NOMO-1 (cell line): ENCODE data around the gene AGPAT4.
A peak's percentile ranks its signal among the peaks of the same experiment; 100 is the strongest.
"Not testable (repeated sequence)": the region's sequence is repeated elsewhere in the genome, so short reads cannot be mapped to it uniquely, and the experiment has no call there.

ENCODE experiments used
- DNase-seq, 2 experiments: peaks; one replicate each; lab custom pipeline; 2025; ENCODE audit not compliant: unreplicated experiment in 2 of 2; lab: John Stamatoyannopoulos, UW

Gene AGPAT4

DNA sequence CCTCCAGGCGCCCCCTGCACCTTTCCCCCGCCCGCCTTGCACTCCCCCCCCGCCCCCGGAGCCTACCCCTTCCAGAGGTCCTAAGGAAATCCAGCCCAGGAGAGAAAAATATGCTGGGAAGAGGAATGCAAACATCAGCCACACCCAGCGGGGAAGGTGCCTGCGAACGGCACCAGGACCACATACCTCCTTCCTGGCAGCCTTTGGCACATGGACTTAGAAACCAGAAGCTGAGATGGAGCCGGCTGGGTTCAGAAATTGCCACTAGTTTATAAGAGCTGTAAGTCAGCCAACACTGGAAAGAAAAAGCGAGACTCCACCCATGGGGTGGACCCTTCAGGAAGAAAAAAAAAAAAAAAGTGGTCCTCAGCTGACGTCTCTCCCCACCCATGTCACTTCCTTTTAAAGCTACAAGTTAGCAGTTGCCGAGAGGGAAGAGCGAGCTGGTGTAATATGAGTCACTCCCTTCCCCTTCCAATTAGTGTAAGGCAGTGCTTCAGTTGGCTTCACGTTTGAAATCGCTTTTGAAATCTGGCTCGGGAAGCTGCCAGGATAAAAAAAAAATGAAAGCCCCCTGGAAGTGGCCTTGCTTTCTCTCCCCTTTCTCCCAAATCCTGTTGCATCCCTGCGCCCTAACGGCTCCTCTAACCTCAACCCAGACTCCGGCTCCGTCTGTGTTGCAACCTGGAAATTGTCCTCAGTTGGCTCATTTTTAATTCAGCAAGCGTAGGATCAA is at the start of gene AGPAT4:
AGPAT4 (minus strand) TSS at position 310 of the 736 bp plus-strand sequence. CDS start 41,848 bp downstream, outside the sequence.
- peak; percentile 93 to 97 for DNase-seq

DNA sequence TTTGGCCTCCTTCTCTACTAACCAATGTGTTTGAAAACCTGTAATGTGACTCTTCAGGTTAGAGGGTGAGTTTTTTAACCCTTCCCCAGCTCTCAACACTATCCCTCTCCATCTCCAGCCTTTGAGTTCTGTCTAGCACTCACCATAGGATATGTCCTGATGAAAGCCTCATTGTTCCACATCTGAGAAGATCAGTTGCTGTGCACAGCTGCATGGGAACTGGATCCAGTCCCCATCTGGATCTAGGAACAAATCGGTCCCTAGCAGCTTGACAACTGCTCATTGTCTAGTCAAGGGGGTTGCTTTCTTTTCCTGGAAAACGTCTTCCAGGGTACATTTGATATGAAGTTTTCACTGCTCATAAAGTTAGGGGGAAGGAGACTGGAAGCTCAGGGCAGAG is 45.4 kb upstream of the AGPAT4 start:
- no peak for DNase-seq

- DNase-seq = no peak
These were observed 44.6 kb upstream of the AGPAT4 start for GRCh38 chr6:161318456-161318855.

DNA sequence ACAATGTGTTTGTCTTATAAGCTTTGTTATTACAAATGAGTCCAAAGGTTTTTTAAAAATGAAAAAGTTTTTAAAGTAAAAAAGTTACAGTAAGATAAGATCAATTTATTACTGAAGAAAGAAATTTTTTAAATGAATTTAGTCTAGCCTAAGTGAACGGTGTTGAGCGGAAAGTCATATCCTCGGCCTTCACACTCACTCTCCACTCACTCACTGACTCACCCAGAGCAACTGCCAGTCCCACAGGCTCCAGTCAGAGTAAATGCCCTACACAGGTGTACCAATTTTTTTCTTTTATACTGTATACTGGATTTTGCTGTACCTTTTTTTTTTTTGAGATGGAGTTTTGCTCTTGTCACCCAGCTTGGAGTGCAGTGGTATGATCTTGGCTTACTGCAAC is 42.7 kb upstream of the AGPAT4 start:
- no peak for DNase-seq

GRCh38 chr6:161315246-161315917 is 41.5 kb upstream of the AGPAT4 start:
- not testable (repeated sequence) for DNase-seq

- DNase-seq = not testable (repeated sequence)
These were observed 40.8 kb upstream of the AGPAT4 start for GRCh38 chr6:161314541-161315245.

- no peak for DNase-seq
These were observed 40.2 kb upstream of the AGPAT4 start for GRCh38 chr6:161313940-161314509.

GRCh38 chr6:161313475-161313874 is 39.6 kb upstream of the AGPAT4 start:
- DNase-seq = not testable (repeated sequence)

DNA sequence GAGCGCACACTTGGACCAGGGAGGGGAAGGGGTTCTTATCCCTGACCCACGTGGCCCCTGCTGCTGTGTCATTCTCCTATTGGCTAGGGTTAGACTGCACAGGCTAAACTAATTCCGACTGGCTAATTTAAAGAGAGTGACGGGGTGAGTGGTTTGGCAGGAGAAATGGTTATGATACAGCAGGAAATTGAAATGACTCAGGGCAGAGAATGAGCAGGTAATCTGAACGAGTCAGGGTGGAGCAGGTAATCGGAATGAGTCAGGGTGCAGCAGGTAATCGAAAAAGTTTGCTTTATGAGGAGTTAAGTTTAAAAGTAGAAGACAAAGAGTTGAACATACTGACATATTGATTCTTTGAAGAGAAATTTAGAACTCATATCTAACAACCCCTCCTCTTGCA is 35.9 kb upstream of the AGPAT4 start:
- not testable (repeated sequence) for DNase-seq

DNA sequence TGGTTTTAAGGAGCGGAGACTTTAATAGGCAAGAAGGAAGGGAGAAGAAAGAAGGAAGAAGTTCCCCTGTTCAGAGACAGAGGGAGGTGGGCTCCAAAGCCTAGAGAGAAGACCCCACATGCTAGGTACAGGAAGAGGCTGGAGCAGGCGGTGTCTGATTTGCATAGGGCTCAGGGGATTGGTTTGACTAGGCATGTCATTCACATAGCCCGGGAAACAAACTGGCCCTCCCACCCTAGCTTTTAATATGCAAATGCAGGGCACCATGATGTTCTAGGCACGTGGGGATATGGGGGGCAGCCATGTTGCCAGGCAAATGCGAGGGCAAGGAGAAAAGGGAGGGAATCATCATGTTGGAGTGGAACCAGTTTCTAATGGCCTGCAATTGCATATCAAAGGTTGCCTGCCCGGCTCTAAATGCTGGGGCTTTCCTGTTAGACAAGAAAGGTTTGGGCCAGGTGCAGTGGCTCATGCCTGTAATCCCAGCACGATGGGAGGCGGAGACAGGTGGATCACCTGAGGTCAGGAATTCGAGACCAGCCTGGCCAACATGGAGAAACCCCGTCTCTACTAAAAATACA is 34.3 kb upstream of the AGPAT4 start:
- DNase-seq = no peak

DNA sequence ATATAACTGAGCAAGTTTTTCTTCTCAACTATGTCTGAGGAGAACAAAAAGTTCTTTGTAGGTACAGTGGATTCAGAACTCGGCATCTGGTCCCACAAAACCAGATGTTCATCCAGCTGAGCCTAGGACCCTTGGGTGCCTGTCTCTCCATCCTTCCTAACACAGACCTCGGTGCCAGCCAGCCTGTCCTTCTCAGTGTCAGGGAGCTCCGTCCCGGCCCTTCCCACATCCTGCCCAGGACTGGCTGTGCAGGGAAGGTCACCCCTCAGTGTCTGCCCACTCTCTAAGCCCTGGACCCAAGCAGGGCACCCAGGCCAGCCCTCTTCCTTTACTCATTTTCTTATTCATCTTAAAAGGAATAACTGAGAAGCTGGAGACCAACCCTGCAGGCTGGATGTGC is 32.0 kb upstream of the AGPAT4 start:
- no peak for DNase-seq

DNA sequence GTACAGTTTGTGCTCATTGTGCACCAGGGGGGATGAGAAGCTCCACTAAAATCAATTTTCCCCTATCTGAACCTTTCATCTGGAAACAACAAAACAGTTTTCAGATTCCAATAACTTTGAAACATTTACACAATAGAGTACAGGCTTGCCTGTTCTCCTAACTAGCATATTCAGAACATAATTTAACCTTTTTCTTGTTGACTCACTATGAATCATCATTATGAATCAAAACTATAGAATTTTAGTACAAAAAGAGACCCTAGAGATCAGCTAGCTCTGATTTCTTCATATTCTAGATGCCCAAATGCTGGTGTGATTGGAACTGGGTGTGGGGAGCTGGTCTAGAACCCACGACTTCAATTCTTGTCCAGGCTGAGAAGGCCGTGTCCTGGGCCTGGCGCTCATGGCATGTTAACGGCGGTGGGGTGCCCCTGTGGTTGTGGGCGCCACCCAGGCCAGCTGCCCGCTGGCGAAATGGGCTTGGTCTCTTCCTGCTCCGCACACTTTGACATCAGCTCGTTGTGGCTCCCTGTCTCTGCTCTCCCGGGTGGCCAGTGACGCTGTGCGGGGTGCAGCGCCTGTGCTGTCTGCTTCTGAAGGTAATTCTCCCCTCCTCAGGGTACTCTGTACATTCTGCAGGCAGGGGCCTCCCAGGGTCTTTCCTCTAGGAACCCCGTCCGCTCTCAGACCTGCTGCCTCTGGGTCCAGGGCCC is 29.9 kb upstream of the AGPAT4 start:
- no peak for DNase-seq

- DNase-seq = no peak
These were observed 29.1 kb upstream of the AGPAT4 start for GRCh38 chr6:161302949-161303348.

DNA sequence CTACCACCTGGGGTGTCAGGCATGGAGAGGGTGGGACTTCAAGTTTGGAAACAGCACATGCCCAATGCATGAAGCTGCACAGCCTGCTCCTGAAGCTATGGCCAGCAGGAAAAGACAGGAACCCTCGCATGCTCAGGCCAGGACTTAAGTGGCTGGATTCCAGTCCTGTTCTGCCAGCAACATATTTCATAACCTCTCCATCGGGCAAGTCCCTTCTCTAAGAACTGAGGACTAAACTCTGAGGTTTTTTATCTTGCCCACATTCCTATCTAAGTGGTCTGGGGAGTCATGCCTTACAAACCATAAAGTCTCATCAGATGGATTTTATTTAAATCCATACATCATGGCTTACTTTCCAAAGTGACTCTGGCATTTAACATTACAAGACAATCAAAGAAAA is 27.5 kb upstream of the AGPAT4 start:
- no peak for DNase-seq

GRCh38 chr6:161300823-161301222 is 27.0 kb upstream of the AGPAT4 start:
- DNase-seq = no peak

DNA sequence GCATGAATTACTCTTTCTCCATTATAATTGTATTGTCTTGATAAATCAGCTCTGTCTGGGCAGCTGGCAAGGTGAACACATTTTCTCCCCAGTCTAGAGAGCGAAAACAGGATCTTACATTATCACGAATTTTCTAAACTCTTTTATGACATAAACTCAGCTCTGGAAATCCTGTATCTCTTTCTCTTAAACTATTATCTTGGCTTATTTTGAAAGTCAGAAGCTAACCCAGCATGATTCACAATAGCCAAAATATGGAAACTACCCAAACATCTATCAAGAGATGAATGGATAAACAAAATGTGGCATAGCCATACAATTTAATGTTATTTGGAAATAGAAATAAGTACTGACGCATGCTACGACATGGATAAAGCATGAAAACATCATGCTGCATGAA is 25.9 kb upstream of the AGPAT4 start:
- no peak for DNase-seq

DNA sequence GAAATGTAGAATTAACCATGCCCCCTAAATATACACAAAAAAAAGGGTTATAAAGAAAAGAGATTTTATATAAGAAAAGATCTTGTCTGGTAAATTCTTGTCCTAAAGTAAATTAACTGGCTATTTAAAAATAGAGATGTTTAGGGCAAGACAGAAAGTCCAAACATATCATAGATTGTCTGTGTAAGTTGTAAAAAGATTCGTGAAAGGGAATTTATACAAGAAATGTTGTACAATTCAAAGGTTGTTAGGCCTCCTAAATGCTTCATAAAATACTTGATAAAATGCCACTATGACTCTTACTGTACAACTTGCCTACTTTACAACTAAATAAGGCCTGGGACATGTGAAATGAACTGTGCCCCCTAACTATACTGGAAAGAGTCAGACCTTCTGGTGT is 21.9 kb upstream of the AGPAT4 start:
- DNase-seq = no peak

DNA sequence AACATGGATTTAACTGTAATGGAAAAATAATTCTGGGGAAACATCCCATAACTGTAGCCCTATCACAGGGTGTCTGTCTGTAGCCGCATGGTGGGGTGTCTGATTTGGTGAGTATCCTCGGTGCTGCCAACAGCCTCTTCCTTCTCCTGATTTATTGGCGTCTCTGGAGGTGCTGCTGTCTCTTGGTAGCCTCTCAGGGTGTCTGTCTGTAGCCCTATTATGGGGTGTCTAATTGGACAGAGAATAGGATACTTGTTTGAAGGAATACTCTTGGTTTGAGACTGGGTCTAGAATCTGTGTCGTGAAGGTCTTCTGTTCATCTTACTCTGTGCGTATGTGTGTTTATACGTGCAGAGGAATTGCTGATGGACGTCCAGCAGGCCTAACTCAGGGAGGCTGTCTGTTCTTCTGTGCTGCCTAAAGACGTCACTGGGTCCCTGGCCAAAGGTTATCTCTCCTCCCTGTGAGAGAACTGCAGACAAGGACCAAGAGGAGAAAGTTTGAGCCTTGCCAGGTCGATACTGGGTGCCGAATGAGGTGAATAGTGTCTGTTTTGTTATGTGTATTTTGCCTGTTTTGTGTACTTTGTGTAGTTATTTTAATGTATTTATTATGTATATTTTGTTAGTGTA is 18.9 kb upstream of the AGPAT4 start:
- DNase-seq = no peak

- DNase-seq = no peak
These were observed 18.3 kb upstream of the AGPAT4 start for GRCh38 chr6:161292145-161292544.

DNA sequence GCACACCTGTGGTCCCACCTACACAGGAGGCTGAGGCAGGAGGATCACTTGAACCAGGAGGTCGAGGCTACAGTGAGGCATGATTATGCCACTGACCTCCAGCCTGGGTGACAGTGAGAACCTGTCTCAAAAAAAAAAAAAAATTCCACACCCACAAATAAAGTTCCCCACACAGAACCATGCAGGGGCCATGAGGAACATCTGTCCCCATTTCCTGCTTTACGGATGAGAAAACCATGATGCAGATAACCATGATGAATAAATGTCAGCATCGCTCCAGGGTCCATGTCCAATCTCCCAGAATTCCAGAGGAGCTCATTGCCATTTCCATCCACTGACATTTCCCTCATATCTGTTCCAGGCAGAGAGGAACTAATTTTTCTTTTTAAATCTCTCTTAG is 16.9 kb upstream of the AGPAT4 start:
- no peak for DNase-seq
